ENCODE measurements around the gene COX17.

COX17 gene

DNA sequence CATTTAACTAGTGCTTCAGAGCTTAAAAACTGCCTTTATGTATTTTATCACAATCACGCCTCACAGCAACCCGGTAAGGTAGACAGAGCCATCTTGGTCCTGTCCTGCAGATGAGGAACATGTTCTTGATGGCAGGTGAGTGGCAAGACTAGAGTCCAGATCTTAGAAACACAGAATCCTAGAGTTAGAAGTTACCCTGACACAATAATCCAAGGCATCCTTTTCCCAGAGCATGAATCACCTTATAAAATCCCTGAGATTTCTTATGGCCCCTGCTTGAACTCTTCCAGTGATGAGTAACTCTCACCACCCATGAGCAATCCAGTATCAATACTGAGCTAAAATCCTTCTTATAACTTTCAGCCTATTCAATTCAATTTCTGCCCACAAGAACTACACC is 33.7 kb downstream of the COX17 start:
- no peak for DNase-seq

DNA sequence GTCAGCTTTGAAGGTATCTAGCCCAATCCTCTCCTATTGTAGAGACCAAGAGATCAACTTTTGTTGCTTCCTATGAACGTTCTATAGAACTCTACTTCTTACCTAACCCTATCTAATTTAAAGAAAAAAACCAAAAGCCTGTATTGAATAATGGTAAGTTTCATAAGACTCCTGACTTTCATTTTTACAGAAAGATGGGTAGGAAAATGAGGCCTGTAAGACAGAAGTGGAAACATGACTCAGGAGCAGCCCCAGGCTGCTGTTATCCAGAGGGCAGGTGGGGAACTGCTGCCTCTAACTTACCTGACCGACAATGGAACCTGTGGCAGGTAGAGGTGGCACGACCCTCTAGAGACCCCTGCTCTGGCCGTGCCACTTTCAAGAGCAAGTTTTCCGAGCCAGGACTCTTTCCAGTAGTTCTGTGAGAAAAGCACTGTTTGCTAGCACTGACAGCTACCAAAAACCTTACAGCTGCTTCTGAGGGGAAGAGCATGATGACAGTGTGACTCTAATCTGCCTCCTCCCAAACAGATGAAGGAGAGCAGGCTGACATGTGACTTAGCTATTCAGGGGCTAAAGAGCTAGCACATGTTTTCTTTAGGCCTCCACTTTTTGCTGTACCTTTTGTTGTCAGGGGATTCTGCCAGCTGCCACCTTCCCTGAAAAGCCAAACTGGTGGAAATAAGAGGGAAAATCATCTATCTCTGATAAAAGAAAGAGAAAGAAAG is 34.3 kb downstream of the COX17 start:
- peak; percentile 14 to 58 for DNase-seq

DNA sequence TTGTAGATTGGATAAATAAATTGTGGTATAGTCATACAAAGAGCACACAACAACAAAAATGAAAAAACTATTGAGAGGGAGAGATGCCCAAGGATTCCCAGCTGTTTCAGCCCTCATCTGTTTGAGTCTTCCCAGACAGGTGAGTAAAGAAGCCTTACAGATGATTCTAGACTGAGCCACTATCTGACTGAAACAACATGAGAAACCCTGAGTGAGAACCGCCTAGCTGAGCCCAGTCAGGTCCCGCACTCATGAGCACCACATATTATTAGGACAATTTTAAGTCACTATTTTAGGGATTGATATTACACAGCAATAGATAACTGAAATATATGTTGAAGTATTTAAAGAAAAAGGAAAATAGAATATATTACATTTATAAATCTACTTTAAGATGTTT is 35.8 kb downstream of the COX17 start:
- no peak for DNase-seq

DNA sequence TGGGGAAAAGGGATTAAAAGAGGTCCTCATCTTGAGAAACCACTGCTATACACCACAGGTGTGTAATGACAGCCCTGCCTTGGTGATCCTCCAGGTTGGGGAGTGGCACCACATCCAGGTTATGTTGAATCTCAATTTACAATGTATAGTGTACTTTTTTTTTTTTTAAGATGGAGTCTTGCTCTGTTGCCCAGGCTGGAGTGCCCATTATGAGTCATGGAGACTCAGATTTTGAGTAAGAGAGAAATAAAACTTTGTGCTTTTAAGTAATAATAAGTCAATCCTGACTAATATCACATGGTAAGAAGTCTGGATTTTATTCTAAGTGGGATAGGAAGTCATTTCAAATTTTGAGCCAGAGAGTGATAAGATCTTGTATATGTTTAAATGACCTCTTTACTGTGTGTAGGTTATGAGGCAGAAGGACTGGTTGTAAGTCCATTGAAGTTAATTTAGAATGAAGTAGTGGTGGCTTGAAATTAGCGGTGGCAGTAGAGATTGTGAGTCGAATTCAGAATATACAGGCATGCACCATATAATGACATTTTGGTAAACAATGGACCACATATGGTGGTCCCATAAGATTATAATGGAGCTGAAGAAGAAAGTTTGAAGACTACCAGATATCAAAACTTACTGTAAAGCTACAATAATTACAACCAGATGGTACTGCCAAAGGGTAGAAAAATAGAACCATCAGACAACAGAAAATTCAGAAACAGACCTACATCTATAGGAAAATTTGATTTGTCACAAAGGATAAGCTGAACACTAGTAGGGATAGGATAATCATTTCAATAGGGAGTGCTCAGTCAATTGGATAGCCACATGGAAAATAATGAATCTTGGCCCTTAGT is 37.5 kb downstream of the COX17 start:
- no peak for DNase-seq

DNA sequence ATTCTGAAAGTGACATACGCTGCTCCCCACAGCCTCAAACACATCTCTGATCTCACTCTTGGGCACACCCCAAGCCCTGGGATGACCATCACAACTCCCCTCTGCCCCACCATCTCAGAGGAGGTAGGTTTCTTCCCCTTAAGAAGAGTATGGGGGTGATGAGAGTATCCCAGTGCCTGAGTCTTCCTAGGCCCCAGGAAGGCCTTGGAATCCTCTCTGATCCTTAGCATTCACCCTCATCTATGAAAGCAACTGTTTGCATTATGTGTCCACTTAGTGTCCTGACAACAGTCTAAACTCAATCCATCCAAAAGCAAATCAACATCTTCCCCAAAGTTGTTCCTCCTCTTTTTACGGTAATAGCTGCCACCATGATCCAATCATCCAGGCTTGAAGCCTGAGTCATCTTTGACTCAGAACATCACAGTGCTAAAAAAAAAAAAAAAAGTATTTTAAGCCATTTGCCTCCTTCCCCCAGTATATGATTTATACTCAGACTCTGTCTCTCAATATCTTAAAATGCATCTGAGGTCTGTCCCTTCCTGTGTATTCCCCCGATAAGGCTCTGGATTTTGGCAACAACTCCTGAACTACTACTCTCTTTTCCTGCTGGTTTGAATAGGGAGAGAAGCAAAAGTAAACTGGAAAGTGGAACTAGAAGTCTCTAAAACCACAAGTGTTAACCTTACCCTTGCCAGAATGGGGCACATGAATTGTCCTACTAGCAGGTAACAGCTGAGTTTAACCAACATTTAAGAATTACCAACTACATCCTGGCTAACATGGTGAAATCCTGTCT is 39.3 kb downstream of the COX17 start:
- no peak for DNase-seq

DNA sequence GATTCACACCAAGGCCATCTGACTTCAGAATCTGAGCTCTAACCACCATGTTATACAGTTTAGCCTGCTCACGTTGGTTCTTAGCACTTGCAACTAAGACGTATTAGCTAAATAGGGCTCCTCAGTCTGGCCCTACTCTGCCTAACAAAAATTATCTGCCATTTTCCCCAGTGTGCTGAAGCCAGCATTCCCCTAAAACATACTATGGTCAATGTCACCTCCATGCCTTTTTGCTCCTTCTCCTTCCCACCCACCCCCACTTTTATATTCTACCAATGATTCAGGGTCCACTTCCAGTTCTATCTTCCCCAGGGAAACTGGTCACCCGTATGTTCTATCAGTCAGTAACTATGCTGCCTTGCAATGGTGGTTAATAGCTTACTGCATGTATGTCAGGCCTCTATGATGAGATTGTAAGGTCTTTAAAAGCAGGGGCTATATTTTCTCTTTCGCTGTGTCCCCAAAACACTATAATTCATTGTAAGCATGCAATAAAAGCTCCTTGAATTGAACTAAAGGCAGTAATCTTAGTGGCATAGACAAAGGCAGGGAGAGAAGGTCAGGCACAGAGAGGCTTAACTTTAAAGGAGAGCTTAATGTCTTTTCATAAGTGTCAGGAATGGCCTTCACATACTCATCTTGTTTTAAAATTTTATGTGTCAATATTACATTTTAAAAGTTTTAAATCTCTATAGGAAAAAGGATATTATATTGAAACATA is 40.2 kb downstream of the COX17 start:
- no peak for DNase-seq

DNA sequence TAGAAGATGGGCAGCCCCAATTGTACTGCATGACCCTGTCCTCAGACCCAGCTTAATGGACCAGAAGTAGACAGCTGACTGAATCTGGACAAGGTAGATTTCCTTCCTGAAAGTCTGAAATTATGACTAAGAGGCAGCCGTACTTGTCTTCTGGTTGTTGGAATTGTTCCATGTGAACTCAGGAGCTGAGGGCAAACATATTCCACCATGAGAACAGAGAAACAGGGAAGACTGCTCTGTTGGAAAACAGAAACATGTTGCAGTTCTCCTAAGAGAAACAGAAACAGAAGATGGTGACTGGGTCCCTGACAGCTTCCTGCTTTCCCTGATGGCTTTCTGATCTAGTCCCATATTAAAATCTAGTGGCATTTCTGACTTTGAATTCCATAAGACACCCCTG is 41.0 kb downstream of the COX17 start:
- no peak for DNase-seq

DNA sequence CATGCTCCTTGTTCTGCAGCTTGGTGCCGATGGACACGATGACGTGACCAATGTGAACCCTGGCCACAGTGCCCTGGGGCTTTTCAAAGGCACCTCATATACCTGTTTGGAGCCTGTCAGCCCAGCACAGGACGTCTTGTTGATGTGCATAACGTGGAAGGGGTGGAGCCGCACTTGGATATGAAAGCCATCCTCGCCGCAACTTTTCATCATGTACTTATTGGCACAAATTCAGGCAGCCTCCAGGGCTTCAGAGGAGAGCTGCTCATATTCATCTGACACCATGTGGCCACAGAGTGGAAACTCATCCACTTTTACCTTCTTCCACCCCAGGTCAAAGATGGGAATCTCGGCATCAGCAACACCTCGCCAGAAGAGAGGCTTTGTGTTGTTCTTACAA is 41.5 kb downstream of the COX17 start:
- no peak for DNase-seq

DNA sequence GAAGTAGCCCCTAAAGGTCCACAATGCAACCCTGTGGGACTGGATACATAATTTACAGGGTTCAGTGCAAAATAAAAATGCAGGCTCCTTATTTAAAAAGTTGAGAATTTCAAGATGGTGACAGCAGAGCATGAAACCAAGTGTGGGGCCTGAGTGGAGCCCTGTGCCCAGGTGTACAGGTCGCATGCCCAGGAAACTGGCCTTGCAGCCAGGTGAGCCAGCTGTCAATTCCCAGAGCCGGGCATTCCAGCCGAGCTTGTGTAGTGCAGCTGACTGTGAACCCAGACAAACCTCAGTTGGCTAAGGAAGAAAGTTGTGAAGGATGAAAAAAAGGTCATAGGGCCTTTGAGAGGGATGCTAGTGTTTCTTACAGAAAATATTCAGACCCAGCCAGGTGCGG is 44.4 kb downstream of the COX17 start:
- no peak for DNase-seq

DNA sequence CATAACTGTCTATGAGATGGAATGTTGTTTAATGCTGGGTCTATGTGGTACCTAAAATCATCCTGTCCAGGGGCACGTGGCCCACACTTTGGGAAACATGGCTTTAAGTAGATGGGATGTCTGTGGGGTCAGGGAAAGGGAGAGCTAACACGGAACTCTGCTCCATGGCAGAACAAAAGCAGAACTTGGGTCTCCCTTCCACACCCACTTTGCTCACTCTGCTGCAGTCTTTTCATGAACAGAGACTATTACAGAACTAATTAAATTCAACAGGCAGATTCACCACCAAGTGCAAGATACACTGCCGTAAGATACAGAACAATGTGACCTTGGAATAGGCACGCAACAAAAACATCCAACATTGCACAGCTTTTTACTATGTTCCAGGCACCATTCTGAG is 45.0 kb downstream of the COX17 start:
- no peak for DNase-seq

DNA sequence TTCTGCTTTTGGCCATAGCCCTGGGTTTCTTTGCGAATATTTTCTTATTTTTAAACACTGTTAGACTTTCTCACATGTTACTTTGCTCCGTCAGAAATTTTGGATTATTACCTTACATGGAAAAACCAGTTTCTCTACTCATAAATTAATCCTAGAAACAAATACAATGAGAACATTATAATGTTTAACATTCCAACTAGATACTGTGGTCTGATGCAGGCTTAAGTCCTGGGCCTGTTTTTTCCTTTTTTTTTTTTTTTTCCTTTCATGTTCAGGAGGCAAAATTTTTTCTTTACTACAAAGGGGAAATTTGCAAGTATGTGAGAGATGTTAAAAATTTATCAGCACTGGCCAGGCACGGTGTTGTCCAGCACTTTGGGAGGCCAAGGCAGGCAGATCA is 45.7 kb downstream of the COX17 start:
- no peak for DNase-seq

DNA sequence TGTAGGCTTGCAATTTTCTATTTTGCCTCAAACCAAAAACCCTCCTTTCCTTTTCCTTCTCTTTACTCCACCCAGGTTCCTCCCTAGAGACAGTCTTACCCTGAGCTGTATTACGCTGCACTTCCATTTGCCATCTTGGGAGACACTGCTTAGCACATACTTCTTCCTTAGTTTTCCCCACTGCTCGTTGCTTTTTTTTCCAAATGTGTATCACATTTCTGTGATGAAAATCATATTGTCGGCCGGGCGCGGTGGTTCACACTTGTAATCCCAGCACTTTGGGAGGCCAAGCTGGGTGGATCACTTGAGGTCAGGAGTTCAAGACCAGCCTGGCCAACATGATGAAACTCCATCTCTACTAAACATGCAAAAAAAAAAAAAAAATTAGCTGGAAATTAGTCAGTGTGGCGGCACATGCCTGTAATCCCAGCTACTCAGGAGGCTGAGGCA is 46.3 kb downstream of the COX17 start:
- no peak for DNase-seq

DNA sequence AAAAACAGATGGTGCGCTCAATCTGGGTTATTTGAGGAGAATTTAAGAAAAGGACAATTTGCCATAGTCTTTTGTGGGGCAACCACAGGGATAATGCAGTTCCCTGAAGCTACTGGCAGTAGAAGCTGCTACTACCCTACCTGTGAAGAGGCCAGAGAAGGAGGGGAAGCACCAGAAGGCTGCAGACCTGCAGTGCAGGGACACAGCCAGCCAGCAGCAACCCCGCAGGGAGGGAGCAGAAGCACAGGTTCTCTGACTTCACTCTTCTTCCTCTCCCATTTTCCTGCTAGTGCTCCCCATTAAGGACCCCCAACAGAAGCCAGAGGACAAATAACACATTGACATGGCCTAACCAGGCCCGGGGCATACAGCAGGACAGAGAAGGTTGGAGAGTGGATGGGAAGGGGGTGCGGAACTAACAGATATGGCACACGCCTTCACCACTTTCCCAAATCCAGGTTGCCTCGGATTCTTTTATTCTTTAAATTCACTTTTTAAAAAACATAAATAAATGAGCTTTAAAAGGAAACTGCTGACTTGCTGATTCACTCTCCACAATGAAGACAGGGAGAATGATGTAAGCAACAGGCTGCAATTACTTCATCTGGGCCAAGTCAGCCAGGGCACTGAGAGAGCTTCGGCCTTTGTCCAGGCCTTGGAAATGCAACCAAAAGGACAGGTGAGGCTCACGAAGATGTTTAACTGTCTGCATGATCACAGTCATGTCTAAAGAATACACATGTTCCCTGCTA is 46.9 kb downstream of the COX17 start:
- no peak for DNase-seq

DNA sequence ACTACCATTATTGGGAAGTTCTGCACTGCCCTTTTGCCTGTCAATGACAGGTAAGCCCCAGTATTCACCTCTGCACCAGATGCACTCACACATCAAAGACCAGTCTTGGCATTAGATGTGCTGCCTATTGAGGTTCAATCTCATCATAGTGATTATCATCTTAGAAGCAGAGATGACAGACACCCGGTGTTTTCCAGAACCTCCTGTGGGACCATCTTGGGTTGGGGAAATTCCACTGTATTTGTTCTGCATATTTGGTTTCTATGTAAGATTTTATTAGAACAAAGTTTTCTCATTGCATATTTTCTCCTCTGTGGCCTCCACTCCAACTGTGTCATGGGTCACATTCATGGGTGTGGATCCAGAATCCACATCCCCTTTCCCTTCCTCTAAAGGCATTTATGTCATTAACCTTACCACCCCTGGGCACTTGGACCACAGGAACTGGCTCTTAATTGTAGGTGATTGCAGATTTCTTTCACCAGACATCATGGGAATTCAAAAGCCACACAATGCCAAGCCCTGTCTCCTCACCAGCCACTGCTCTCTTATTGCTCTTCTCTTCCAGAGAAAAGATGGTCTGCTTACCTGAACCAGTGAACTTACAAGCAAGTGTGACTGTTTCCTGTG is 48.3 kb downstream of the COX17 start:
- DNase-seq, result no peak

DNA sequence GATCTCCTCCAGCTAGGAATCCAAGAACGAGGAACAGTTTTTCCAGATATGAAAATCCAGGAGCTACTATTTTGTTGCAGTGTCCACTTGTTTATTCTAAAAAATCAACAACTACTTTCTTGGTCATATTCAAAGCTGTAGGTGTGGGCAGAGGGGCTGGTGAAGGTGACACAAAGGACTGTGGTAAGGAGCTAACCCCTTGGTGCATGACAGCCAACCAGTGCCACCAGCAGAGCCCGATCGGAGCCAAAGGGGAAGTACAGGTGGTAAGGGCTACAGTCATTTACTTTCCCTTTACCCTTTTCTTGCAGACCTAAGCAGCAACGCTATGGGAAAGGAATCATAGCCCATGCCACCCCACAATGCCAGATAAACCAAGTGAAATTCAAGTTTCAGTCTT is 48.8 kb downstream of the COX17 start:
- no peak for DNase-seq

DNA sequence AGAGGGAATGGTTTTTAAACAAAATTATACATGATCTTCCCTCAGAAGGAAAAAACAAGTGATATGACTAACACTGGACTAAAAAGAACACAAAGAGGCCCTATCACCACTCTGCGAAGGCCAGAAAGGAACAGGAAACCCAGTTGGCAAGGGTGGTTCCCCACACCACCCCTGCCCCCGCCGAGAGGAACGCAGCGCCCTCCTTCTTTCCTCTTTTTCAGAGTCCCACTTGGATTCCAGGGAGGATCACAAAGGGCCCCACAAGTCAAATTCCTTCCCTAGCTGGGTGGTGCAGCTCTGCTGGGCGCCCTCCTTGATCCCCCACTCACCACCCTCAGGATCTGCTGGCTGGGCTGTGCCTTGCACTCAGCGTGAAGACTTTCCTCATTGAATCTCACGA is 49.7 kb downstream of the COX17 start:
- no peak for DNase-seq

DNA sequence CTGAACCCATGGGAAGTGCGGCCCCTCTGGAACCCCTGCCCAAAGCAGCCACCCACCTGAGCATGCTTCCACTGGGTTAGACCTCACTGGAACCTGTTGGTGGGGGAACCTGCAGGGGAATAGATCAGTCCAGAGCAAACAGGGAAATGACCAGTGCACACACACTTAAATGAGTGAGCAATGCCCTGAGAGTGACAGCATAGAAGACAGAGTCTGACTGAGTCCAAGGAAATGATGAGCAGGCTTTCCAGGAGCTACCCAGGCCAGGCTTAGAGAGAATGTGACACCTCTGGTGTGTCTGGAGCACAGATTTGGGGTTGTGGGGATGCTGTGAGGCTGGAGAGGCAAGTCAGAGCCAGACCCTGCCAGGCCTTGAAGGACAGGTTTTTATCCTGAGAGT is 51.0 kb downstream of the COX17 start:
- DNase-seq, result no peak

DNA sequence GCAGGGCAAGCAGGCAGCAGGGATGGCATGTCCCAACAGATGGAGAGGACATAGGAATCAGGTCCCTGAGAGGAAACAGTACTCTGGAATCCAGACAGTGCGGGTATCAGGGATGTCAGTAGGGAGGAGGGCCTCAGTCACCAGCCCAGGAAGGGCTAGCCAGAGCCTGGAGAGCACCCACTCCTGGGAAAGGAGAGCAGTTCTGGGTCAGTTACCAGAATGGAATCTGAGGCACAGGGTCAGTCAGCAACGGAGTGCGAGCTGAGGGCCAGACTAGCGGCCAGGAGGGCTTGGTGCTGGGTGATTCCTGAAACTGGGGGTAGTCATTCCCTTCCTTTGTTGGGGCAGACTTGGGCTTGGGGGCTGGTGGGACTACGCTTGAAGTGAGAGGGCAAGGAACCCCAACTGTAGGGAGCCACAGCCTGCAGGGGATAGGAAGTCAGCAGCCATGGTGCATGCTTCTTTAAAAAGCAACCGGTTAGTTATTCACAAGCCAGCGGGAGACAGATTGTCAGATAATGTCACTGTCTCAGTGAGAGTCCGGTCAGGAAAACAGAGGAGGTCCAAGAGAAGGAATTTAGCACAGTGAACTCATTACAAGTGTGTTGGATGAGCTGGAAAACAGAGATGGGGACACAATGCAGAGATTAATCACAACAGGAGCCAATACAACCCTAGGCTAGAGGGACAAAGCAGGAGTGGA is 51.6 kb downstream of the COX17 start:
- DNase-seq, result no peak

DNA sequence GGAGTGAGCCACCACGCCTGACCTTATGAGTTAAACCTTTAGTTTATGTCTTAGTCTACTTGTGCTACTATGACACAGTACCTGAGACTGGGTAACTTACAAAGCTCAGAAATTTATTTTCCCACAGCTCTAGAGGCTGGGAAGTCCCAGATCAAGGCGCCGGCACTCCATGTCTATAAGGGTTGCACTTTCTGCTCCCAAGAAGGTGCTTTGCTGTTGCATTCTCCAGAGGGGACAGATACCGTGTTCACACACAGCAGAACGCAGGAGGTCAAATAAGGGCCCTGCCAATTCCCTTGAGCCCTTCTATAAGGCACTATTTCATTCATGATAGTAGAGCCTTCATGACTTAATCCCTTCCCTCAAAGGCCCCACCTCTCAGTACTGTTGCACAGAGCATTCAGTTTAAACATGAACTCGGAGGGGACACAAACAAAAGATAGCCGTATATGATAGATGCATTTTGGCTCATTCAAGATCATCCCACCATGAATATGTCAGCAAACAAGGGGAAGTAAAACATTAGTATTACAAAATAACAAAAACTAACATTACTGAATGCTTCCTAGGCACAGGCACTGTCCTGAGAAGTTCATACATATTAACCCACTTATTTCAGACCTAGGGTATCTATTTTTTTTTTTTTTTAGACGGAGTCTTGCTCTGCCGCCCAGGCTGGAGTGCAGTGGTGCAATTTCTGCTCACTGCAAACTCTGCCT is 53.0 kb downstream of the COX17 start:
- DNase-seq, result no peak

DNA sequence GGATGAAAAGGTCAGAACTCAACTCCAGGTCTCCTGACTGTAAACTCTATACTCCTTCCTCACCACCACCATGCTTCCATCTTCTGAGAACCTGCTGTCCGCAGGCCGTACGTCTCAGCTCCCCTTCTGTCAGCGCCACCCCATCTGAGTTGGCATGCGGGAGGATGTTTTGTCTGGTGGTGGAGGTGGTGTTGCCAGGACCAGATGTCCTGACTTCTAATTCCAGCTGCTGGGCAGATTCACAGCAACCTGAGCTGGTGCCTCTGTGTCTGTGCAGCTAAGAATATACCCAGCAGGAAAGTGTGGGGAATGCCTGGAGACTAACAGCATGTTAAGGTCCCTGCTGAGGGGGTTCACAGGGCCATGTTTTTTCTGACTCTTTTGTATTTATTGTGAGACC is 56.3 kb downstream of the COX17 start:
- no peak for DNase-seq

Data from NCI-H524 (cell line).